Nucleus accumbens (tissue), 56 donors: ENCODE measurements around the gene DHFR2.
"Not testable (repeated sequence)": the region's sequence is repeated elsewhere in the genome, so short reads cannot be mapped to it uniquely, and the experiment has no call there.

Experiments used
- DNase-seq, 56 donors: peaks; one replicate each; lab custom pipeline; 2025; lab: John Stamatoyannopoulos, UW

Gene DHFR2

GRCh38 chr3:94062513-94063404 lies at the start of gene DHFR2, which contains the start of gene NSUN3:
Gene DHFR2, minus strand, starts transcription at chr3:94062916. Its CDS starts 1,405 bp downstream, at chr3:94061511.
Gene NSUN3, plus strand, starts transcription at chr3:94063061. Its CDS starts 66 bp downstream, at chr3:94063127.
- DNase-seq = peak in 55 of 56 donors; percentile 25 to 89 (median 77)

GRCh38 chr3:94110854-94111253 lies 48.1 kb upstream of the DHFR2 start:
- DNase-seq = no peak

- DNase-seq = not testable (repeated sequence)
Measured at GRCh38 chr3:94110232-94110631, 47.5 kb upstream of the DHFR2 start.

GRCh38 chr3:94106268-94106667 lies 43.6 kb upstream of the DHFR2 start:
- DNase-seq = no peak

GRCh38 chr3:94101860-94102259 lies 39.1 kb upstream of the DHFR2 start:
- no peak for DNase-seq

GRCh38 chr3:94099311-94099710 lies 36.6 kb upstream of the DHFR2 start:
- no peak for DNase-seq

GRCh38 chr3:94098452-94098851 lies 35.7 kb upstream of the DHFR2 start:
- no peak for DNase-seq

GRCh38 chr3:94095111-94095510 lies 32.4 kb upstream of the DHFR2 start:
- no peak for DNase-seq

GRCh38 chr3:94093151-94093550 lies 30.4 kb upstream of the DHFR2 start:
- no peak for DNase-seq

GRCh38 chr3:94092086-94092485 lies 29.4 kb upstream of the DHFR2 start:
- DNase-seq = no peak

GRCh38 chr3:94089126-94089525 lies 26.4 kb upstream of the DHFR2 start:
- peak in 1 of 56 donors; percentile 30 for DNase-seq

GRCh38 chr3:94083261-94083660 lies 20.5 kb upstream of the DHFR2 start:
- no peak for DNase-seq

GRCh38 chr3:94082391-94082937 lies 19.7 kb upstream of the DHFR2 start:
- DNase-seq = peak in 4 of 56 donors; percentile 17 to 24 (median 22)

- peak in 4 of 56 donors; percentile 13 to 28 (median 20) for DNase-seq
Measured at GRCh38 chr3:94081884-94082283, 19.2 kb upstream of the DHFR2 start.

GRCh38 chr3:94080552-94080951 lies 17.8 kb upstream of the DHFR2 start:
- DNase-seq = not testable (repeated sequence)

GRCh38 chr3:94076055-94076454 lies 13.3 kb upstream of the DHFR2 start:
- no peak for DNase-seq

- DNase-seq = no peak
Measured at GRCh38 chr3:94071713-94072284, 9.1 kb upstream of the DHFR2 start.

- no peak for DNase-seq
Measured at GRCh38 chr3:94070341-94070911, 7.7 kb upstream of the DHFR2 start.

GRCh38 chr3:94069194-94069813 lies 6.6 kb upstream of the DHFR2 start:
- DNase-seq = no peak
